Measurements from ENCODE around the gene ICE2. TPM values are rescaled to one million over a fixed set of nuclear protein-coding genes. Genes with fewer than 3 reads are reported as not detected.

ICE2 gene
- total RNA-seq, result 16.6 and 24.3 TPM in 2 replicates

GRCh38 chr15:60478566-60479360 is at the start of gene ICE2:
Gene ICE2, minus strand, starts transcription at chr15:60479142. Its CDS starts 1,165 bp downstream, at chr15:60477977.

GRCh38 chr15:60397772-60398445 is 81.0 kb downstream of the ICE2 start, which contains the start of gene ANXA2:
Gene ANXA2, minus strand, starts transcription at chr15:60397986. Its CDS starts 11,911 bp downstream, at chr15:60386075.

Other genes with a start within 250 kb of the ICE2 start
- 2,453 and 4,828 TPM in 2 replicates for gene ANXA2, start 81.2 kb downstream of the ICE2 start, total RNA-seq

Measured in regular cardiac myocyte (primary cell).